DMS53 (cell line): ENCODE measurements around the gene AP5Z1.
"Not testable (repeated sequence)": the region's sequence is repeated elsewhere in the genome, so short reads cannot be mapped to it uniquely, and the experiment has no call there.

Experiments
- DNase-seq: peaks from one replicate; lab custom pipeline; 2025; lab: John Stamatoyannopoulos, UW

AP5Z1 gene

DNA sequence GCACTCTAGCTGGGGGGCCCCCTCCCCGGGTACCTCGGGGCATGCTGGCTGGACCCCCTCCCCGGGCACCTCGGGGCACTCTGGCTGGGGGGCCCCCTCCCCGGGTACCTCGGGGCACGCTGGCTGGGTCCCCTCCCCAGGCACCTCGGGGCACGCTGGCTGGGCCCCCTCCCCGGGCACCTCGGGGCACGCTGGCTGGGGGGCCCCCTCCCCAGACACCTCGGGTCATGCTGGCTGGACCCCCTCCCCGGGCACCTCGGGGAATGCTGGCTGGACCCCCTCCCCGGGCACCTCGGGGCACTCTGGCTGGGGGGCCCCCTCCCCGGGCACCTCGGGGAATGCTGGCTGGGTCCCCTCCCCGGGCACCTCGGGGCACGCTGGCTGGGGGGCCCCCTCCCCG lies 27.2 kb downstream of the AP5Z1 start:
- not testable (repeated sequence) for DNase-seq

- peak; percentile 26 for DNase-seq
Measured at GRCh38 chr7:4803397-4804241, 28.2 kb downstream of the AP5Z1 start.

GRCh38 chr7:4805110-4805983 lies 29.9 kb downstream of the AP5Z1 start:
- peak; percentile 70 for DNase-seq

- DNase-seq: peak; percentile 24
Measured at GRCh38 chr7:4805984-4806300, 30.5 kb downstream of the AP5Z1 start.

DNA sequence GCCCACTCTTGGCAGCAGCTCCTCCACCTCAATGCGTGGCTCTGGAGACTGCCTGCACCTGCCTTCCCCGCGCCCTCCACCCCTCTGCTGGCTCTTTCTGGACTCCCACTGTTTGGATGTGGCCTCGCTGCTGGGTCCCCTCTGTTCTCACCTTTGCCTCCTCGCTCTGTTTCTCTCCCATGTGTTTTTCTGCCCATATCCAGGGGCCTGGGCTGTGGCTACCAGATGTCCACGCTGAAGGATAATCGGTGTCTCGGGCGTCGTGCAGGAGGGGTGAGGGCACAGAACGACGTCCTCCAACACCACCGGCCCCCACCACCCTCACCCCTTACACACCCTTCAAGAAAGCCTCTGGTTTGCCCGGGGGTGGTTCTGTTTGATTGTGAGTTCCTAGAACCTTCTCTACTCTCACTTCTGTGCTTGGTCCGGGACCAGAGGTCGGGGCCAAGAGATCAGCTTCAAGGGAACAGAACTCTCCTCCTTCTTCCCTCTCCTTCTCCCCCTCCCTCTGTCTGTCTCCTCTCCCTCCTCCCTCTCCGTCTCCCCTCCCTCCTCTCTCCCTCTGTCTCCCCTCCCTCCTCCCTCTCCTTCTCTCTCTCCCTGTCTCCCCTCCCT lies 31.7 kb downstream of the AP5Z1 start:
- DNase-seq: no peak

- no peak for DNase-seq
Measured at GRCh38 chr7:4807598-4808016, 32.2 kb downstream of the AP5Z1 start.

GRCh38 chr7:4808026-4808425 lies 32.6 kb downstream of the AP5Z1 start:
- no peak for DNase-seq

- DNase-seq: no peak
Measured at GRCh38 chr7:4808565-4808964, 33.1 kb downstream of the AP5Z1 start.

GRCh38 chr7:4809091-4809591 lies 33.7 kb downstream of the AP5Z1 start:
- no peak for DNase-seq

GRCh38 chr7:4809666-4810065 lies 34.2 kb downstream of the AP5Z1 start:
- DNase-seq: no peak

DNA sequence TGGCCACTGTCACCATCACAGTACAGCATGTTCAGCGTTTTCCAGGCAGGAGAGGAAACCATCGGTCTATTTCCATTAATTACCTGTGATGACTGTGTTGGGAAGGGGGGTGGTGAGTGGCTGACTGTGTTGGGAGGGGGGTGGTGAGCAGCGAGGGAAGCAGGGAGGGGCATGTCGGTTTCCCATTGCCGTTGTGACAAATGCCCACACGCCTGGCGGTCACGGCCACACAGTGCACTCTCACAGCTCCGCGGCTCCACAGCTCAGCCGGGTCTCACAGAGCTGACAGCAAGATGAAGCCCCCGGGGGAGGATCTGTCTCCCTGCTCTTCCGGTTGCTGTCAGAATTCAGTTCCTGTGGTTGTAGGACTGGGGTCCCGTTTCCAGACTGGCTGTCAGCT lies 39.0 kb downstream of the AP5Z1 start:
- DNase-seq: no peak

- no peak for DNase-seq
Measured at GRCh38 chr7:4815121-4815520, 39.7 kb downstream of the AP5Z1 start.

DNA sequence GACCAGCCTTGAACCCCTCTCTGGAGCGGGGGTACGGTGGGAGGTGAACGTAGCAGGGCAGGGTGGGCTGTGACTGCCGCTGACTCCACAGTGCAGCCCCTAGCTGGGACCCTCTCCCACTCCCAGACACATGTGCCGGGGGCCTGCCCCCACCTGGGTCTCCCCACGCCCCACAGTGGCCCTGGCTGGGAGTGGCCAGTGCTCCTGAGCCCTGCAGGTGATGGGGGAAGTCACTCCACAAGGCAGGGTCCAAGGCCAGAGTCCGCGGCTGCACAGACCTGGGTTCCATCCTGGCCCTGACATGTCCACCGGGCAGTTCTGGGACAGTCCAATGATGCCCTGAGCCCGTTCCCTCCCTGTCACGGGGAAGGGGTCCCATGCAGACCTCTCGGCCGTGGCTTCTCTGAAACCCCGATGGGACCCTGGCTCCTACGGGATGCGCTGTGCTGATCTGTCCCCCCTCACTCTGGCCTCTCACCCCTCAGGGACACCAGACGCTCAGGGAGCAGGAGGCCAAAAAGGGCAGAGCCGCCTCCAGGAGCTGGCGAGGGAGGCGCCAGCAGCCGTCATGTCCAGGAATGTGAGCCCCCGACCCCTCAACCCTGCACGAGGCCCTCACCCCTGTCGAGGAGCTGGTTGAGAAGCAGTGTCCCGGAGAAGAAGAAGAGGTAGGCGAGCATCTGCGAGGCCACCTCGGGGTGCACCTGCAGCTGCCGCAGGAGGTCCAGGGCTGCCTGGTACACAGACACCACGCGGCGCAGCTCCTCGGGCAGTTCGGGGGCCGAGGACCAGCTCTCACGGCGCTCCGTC lies 40.4 kb downstream of the AP5Z1 start:
- no peak for DNase-seq

DNA sequence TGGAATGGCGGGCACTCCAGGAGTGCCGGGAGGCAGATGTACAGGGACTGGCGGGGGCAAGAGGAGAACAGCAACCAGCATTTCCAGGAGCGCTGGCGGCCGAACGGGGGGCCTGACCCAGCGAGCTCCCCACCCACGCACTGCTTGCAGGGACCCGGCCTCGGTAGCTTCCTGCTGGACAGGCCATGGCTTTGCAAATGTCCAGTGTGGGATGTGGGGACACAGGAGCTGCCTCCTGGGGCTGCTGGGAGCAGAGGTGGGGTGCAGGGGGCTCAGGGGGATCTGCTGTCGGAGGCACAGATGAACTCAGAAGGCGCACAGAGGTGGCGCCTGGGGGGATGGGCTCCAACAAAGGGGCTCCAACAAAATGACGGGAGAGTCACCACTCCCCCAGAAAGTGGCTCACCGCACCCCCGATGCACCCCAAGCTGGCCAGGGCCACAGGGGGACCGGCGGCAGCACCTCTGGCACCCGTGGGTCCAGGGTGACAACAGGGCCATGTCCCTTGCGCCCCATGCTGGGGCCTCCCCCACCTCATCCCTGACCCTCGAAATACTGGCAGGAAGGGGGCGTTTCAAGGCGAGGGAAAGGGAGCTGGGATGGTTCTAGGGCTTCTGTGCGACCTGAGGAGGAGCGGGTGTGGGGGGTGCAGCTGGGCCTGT lies 41.1 kb downstream of the AP5Z1 start:
- DNase-seq: no peak

DNA sequence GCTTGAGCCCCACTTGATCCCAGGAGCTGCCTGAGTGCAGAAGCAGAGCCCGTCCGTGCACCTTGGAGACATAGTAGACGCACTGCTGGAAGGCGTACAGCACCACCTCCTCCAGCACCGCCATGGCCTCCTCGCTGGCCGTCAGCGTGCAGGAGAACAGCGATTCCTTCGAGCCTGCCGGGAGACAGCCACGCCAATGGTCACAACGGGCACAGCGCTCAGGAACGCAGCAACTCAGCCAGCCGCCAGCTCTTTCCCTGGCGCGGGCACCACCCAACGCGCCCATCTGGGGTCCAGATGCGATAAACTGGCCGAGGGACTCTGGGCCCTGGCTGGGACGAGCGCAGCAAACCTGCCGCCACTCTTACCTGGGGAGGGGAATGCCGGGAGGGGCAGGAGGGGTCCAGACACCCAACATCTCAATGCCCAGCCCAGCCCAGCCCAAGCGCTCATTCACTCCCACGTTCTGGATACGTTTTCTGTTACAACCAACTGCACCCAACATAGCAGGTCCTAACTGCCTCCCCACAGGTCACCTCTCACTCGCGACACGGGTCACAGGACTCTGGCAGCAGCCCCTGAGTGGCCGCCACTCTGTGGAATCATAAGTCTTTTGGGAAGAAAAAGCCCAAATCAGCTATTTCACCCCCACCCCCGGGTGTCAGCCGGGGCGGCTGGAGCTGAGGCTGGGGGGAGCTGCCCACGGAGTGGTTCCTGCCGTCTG lies 41.9 kb downstream of the AP5Z1 start:
- DNase-seq: peak; percentile 17

DNA sequence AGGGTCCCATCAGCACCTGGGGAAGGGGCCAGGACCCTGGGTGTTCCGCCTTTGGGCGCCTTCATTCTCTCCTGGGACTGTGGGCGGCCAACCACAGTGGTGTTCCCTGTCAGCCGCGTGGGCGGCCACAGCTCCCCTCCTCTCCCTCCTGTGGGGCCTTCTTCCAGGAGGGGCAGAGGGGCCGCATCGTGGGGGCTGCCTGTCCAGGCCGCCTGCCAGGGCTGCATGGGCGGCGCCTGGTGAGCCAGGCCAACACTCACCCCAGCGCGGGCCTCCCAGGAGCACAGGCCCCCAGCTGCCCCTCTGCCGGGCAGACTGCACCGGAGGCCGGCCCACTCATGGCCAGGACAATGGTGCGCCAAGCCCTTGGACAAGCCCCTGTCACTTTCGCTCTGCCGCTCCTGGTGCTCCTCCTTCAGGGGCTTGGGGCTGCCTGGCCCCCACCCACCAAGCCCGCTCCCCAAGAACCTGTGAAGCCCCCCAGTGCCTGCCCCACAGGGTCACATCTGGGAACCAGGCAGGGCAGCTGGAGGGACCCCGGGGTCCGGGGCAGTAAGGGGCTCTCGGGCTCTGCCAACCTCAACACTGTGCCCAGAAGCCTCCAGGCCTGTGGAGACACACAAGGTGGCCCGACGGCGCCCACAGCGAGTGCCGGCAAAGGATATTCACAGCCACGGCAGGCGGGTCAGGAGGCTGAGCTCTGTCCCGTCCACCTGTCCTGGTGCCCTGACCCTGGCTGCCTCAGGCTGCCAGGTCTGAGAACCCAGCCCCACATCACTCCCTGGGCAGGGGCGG lies 42.8 kb downstream of the AP5Z1 start:
- DNase-seq: no peak

DNA sequence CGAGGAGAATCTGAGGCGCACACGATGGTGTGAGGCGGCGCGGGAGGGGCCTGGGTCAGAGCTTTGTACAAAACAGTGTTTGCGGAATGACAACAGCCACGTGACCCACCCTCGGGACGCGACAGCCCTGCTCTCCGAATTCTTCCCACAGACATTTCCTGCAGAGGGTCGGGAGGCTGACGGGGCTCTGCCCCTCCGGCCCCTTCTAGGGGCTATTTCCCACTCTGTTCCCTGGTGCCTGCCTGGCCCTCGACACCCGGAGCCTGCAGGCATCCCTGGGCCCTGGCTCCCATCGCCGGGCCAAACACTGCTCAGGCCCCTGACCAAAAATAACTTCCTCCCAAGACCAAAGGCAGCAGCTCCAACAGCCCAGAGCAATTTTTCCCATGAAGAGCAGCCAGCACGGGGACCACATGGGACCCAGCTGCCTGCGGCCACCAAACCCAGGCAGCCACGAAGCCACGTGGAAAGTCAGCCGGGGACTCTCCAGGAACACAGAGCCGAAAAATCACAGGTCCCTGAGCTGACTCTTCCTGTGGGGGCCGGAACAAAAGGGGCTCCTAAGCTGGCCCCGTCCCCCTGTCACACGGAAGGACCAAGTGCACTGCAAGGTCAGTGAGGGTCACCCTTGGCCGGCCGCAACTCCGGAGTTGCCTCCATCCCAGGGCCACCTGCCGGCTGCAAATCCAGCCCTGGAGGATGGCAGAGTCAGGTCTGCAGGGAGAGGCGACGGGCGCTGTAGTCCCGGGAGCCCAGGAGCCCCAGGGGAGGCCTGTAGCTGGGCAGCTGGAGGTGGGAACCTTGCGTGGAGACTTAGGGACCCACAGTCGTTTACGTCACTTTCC lies 44.4 kb downstream of the AP5Z1 start:
- no peak for DNase-seq

DNA sequence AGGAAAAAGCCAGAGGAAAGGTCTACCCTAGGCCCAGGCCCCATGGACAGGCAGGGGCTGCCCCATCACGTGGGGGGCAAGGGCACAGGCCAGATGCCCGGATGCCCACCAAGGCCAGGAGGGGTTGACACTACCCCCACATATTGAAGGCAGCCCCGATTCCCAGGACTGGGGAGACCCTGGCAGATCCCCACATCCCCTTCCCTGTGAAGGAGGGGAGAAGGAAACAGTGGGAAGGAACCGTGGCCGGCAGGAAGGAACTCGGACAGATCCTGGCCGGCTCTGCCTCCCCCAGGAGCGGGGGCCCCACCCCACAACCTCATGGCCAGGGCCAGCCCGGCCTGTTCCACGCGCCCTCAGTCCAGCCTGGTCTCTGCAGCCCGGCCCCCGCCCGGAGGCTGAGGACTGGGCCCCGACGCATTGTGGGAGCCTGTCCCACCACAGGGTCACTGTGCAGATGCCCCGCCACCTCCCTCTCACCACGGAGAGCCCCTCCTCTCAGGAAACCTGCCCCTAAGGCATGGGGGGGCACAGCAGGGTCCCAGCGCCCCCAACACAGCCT lies 45.1 kb downstream of the AP5Z1 start:
- no peak for DNase-seq
